Measurements from ENCODE around the gene EIF4A3.

DNA sequence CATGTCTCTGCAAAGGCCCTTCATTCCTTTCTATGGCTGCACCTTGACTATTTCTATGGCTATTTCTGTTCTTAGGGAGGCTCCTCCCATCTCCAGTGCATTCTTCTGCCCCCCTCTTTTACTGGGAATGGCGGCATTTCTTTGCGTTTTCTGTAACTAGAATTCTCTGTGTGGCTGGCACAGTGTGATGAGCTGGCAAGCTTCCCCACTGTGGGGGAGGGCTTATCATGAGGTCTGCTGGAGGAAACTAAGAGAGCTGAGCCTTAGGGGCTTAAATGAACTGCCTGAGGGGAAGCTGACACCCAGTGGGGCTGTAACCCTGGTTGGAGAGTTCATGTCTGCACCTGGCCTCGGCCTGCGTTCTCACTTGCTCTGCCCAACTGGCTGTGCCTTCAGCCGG, 21.4 kb upstream of the EIF4A3 start:
- TF ChIP-seq CTCF (IDR thresholded peaks at IDR 0.05) (no peak), POLR2AphosphoS5 (IDR thresholded peaks at IDR 0.05) (no peak), POLR2A (IDR thresholded peaks at IDR 0.05) (no peak)
